GM18498 (cell line): ENCODE results near the gene HRG.
"Not testable (repeated sequence)": the region's sequence is repeated elsewhere in the genome, so short reads cannot be mapped to it uniquely, and the experiment has no call there.

Experiments used
- ATAC-seq: cut with Tn5 transposase; IDR thresholded peaks from one replicate; pipeline ENCODE4 v1.9.1; 2021; ENCODE audit warnings: mild to moderate bottlenecking, moderate library complexity; ENCODE audit not compliant: unreplicated experiment

HRG gene

GRCh38 chr3:186679151-186679550, 13.3 kb downstream of the HRG start:
- no peak for ATAC-seq

DNA sequence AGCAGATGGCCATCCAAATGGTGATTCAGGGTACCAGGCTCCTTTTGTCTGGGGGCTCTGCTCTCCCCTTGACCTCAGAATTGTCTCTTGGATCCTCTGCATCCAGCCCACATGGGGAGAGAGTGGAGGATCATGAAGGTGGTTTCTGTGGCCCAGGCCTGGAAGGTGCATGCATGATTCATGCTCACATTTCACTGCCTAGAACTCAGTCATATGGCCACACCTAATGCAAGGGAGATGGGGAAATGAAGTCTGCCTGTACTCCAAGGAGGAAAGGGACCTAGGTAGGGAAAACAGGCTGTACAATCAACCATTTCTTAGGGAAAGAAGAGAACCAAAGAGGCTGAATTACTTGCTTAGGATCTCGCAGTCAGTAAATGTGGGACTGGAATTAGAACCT, 15.1 kb downstream of the HRG start:
- ATAC-seq = no peak

DNA sequence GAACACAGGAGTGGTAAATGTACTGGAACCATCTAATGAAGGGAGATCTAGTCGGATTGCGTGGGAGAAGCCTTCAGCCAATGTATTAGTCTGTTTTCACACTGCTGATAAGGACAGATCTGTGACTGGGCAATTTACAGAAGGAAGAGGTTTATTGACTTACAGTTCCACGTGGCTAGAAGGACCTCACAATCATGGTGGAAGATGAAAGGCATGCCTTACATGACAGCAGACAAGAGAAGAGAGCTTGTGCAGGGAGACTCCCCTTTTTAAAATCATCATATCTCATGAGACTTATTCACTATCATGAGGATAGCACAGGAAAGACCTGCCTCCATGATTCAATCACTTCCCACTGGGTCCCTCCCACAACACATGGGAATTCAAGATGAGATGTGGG, 17.0 kb downstream of the HRG start:
- no peak for ATAC-seq

DNA sequence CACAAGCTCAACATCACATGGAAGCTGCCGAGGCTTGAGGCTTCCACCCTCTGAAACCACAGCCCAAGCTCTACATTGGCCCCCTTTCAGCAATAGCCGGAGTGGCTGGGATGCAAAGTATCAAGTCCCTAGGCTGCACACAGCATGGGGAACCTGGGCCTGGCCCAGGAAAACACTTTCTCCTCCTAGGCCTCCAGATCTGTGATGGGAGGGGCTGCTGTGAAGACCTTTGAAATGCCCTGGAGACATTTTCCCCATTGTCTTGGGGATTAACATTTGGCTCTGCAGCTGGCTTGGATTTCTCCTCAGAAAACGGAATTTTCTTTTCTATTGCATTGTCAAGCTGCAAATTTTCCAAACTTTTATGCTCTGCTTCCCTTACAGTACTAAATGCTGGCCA, 18.2 kb downstream of the HRG start:
- no peak for ATAC-seq

GRCh38 chr3:186686475-186686874, 20.7 kb downstream of the HRG start:
- ATAC-seq = not testable (repeated sequence)

GRCh38 chr3:186687120-186687651, 21.4 kb downstream of the HRG start:
- ATAC-seq = no peak

- not testable (repeated sequence) for ATAC-seq
These were observed 24.5 kb downstream of the HRG start for GRCh38 chr3:186690304-186690703.

DNA sequence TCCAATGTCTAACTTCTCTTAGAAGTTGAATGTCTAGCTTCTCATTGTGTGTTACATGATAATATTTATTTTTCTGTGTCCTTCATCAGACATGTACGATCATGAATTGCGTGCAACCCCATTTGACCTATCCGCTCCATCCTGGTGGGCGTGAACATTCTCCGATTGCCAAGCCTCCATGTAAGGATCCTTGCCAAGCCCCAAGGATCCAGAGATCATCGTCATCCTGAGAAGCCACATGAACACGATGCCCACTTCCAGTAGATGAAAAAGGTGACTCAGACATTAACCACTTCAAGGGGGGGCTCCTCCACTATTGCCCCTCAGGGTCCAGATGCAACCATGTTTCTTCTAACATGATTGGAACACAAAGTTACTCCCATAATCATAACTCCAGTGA, 25.9 kb downstream of the HRG start:
- ATAC-seq = no peak

- no peak for ATAC-seq
These were observed 28.0 kb downstream of the HRG start for GRCh38 chr3:186693843-186694242.

GRCh38 chr3:186694288-186695032, 28.6 kb downstream of the HRG start:
- ATAC-seq = no peak

- no peak for ATAC-seq
These were observed 30.7 kb downstream of the HRG start for GRCh38 chr3:186696522-186696921.

- no peak for ATAC-seq
These were observed 31.7 kb downstream of the HRG start for GRCh38 chr3:186697510-186697909.

DNA sequence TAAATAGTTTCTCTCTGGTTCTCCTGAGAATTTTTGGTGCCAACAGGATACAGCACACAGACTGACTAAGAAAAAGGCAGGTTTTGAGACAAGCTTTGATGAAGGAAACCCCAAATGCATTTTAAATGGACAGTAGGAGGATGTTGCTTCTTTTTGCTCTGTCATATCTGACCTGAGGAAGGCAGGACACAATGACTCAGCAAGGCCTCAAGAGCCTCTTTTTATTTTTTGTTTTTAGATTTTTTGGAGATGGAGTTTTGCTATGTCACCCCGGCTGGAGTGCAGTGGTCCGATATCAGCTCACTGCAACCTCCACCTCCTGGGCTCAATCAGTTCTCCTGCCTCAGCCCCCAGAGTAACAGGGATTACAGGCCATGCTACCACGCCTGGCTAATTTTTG, 34.5 kb downstream of the HRG start:
- ATAC-seq = no peak

DNA sequence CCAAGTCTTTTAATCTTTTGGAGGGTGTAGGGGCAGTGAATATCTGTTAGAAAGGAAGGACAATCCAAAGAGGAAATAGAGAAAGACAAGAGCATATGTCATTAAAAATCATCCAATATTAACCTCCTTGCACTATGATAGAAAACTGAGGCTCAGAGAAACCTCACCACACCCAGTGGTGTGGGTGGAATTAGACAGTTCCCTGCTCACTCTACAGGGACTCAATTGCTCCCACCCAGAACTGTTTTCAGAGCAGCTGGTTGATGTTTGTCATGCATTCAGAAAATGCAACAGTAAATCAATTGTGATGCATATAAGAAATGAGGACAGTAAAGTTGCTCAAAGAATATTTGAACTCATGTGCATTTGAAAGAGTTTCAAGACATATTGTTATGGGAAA, 36.6 kb downstream of the HRG start:
- not testable (repeated sequence) for ATAC-seq

DNA sequence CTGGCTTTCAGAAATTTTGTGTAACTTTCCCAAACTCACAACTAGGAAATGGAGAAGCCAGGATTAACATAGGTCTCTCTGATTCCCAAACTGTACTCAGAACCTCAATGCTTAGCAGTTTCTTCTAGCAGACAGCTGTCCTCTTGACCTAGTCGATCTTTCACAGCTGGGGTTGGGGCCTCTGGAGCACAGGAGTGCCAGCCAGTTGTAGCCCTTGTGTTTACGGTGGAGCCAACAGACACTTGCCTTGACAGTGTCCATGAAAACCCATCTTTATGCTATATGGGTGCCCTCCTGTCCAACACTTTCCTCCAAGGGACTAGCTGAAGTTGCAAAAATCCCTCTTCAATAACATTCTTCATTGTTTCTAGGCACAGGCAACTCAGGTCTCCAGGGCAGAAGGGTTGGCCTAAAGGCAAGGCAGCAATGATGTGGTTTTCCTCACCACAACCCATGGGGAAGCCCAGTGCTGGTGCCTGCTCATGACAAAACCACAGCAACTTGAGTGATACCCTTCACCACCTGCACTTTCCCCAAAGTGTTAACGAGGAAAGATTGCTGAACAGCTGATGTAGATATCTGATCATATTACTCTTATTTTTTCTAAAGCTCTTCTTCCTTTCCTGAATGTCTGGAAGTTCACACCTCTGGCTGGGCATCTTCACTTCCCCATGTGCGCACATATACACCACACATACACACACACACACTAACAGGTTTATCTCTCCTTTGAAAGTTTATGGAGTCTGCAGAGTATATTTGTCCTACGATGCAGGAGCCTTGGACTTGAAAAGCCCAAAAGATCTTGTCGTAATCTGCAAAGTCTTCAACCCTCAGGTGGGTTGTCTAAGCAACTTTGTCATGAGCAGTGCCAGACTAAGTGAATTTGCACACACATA, 40.3 kb downstream of the HRG start:
- peak; percentile 99 for ATAC-seq

DNA sequence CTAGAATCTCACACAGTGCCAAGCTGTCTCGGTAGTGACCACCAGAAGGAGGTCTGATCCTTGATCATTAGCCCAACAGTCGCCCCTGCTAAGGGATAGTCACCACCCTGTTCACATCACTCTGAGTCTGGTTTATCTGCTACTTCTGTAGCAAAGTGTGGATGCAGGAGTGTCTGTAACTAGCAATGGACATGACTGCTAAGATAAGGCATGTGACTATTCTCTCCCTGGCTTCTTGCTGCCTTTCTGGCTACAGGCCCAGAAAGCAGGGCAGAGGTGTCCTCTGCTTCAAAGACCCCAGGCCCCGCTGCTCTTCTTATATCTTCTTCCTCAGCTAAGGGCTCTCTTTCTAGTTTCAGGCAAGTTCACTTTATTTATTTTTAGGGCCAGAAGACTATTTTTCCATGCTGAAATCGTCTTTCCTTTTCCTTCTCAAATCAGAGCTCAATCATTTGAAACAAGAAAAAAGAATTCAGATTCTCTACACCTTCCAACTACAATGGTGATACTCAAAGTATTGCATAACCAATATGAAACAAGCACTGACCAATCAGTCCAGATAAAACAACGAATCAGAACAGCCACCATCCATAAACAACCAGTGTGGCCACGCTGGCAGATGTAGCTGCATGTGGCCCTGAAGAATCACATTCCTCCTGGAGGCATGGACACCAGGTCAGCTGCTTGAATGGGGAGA, 43.3 kb downstream of the HRG start:
- ATAC-seq = no peak

DNA sequence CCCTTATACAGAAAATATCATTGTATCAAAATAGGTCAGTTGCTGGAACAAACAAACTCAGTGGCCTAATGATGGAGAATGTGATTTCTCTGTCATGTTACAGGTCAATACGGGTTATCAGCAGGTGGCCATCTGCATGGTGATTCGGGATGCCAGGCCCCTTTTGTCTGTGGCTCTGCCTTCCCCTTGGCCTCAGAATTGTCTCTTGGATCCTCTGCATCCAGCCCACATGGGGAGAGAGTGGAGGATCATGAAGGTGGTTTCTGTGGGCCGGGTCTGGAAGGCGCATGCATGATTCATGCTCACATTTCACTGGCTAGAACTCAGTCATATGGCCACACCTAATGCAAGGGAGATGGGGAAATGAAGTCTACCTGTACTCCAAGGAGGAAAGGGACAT, 44.9 kb downstream of the HRG start:
- ATAC-seq = not testable (repeated sequence)

DNA sequence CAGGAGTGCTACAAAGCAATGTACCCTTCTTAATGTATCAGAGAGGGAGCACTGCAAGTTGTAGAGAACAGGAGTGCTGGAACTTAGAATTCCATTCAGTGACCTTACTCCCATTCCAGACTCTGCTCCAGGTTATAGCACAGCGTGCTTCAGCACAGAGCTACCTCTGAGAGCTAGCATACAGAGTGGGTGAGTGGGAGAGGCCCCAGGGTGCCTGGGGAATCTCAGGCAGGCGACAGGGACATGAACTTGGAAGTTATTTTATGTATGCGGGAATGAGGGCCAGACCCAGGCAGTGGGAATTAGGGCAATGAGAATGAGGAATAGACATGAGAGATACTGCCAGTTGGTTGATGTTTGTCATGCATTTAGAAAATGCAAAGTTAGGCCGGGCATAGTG, 47.7 kb downstream of the HRG start:
- ATAC-seq = no peak

GRCh38 chr3:186717039-186717457, 51.2 kb downstream of the HRG start, which contains the start of gene KNG1:
KNG1 (plus strand) TSS chr3:186717359; CDS start chr3:186717543, 184 bp downstream.
- ATAC-seq = no peak

- ATAC-seq = no peak
These were observed 54.3 kb downstream of the HRG start for GRCh38 chr3:186719945-186720739.
